ENCODE data around the gene ABCB6.
"Not testable (repeated sequence)": the region's sequence is repeated elsewhere in the genome, so short reads cannot be mapped to it uniquely, and the experiment has no call there.

The ABCB6 gene

GRCh38 chr2:219218732-219219701 is at the start of gene ABCB6:
ABCB6 (minus strand) TSS chr2:219218958; CDS start chr2:219218673, 285 bp downstream.
- TF ChIP-seq CTCF (conservative IDR thresholded peaks at IDR 0.05): no peak
- peak within 1 kb of the TSS; percentile 94 for H3K27ac ChIP-seq

GRCh38 chr2:219268294-219268693 is 49.5 kb upstream of the ABCB6 start:
- H3K27ac ChIP-seq: no peak overlapping the region
- no peak for TF ChIP-seq CTCF (conservative IDR thresholded peaks at IDR 0.05)

GRCh38 chr2:219266886-219267285 is 48.1 kb upstream of the ABCB6 start:
- TF ChIP-seq CTCF (conservative IDR thresholded peaks at IDR 0.05): no peak
- no peak overlapping the region for H3K27ac ChIP-seq

- H3K27ac ChIP-seq: no peak overlapping the region
- no peak for TF ChIP-seq CTCF (conservative IDR thresholded peaks at IDR 0.05)
Observed at GRCh38 chr2:219266232-219266631, 47.5 kb upstream of the ABCB6 start.

GRCh38 chr2:219261024-219261855 is 42.5 kb upstream of the ABCB6 start:
- TF ChIP-seq CTCF (conservative IDR thresholded peaks at IDR 0.05): no peak
- no peak overlapping the region for H3K27ac ChIP-seq

- H3K27ac ChIP-seq: not testable (repeated sequence)
Observed at GRCh38 chr2:219258942-219259341, 40.2 kb upstream of the ABCB6 start.

GRCh38 chr2:219254590-219255201 is 35.9 kb upstream of the ABCB6 start:
- H3K27ac ChIP-seq: peak overlapping the region; percentile 99
- no peak for TF ChIP-seq CTCF (conservative IDR thresholded peaks at IDR 0.05)

Measured in VCaP (cell line).